ENCODE measurements around the gene ITPR3.

Gene ITPR3

DNA sequence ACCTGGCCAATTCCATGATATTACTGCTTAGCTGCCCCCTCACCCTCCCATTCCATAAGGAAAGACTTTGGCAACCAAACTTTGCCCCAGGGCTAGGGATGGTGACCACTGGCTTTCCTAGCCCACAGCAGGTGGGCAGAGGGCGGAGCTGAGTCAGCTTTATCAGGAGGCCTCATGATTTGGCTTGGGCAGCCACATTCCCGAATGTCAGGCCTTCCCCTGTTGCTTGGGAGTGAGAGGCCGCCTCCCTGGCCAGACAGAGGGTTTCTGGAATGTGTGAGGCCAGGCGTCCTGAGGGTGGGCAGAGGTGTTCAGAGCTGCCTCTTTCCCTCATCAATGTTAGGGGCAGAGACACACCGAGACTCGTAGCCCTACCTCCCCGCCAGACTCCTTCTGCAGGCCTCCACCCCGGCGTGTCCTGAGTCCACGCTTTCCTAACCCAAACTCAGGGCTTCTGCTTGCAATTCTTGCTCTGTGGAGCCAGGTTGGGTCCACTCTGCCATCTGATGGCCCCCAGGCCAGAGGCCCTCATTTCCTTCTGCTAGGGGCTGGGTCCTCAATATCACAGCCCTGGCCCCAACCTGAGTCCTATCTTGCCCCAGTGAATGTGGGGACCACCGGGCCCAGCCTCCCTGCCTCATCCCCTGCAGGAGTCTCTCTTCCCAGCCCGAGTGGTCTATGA lies 71.1 kb downstream of the ITPR3 start:
- no peak for DNase-seq (ENCODE audit: low read depth)
- H3K4me3 ChIP-seq (ENCODE audit: low read depth, low read length): no peak overlapping the region

DNA sequence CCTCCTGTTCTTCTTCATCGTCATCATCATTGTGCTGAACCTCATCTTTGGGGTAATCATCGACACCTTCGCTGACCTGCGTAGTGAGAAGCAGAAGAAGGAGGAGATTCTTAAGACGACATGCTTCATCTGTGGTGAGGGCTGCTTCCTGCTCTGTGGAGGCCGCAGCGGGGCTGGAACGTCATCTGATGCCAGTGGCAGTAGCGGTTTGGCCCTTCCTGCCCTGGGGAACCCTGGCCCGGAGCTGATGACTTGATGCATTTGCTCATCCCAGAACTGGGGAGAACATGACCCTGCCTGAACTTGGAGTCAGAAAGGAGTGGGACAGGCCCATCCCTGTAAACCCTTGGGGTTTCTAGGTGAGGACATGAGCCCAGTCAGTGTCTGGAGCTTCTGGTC lies 71.6 kb downstream of the ITPR3 start:
- DNase-seq (ENCODE audit: low read depth): no peak
- H3K4me3 ChIP-seq (ENCODE audit: low read depth, low read length): no peak overlapping the region

DNA sequence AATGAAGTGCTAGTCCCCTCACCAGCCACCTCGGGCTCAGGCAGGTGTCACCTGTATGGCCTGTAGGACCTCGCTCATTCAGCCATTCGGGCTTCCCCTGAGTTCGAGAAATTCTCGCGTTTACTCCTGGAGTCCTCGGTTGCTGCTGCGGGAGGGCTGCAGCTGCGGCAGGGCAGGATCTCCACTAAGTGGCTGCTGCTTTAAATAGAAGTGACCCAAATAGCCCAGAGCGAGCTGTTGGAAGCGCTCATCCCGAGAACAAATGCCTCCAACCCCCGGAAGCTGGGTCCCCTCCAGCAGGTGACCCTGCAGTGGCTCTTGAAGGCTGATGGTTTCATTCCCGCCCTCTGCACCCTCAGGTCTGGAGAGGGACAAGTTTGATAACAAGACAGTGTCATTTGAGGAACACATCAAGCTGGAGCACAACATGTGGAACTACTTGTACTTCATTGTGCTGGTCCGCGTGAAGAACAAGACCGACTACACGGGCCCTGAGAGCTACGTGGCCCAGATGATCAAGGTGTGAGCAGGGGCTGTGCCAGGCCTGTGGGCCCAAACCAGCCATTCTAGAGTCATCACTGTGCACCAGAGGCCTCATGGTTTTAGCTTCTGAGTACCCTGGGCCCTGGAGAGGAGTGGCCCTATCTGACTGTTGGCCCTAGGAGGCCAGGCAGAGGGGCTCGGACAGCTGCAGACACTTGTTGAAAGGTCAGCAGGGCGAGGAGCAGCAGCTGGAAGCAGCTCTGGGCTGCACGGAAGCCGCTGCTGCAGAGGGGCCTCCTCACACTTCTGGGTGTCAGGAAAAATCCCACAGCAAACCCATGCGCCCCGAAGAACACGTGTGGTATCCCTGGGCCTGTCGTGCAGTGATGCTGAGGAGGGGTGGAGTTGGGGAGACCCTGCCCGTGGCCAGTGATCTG lies 72.3 kb downstream of the ITPR3 start:
- H3K4me3 ChIP-seq (ENCODE audit: low read depth, low read length): no peak overlapping the region

DNA sequence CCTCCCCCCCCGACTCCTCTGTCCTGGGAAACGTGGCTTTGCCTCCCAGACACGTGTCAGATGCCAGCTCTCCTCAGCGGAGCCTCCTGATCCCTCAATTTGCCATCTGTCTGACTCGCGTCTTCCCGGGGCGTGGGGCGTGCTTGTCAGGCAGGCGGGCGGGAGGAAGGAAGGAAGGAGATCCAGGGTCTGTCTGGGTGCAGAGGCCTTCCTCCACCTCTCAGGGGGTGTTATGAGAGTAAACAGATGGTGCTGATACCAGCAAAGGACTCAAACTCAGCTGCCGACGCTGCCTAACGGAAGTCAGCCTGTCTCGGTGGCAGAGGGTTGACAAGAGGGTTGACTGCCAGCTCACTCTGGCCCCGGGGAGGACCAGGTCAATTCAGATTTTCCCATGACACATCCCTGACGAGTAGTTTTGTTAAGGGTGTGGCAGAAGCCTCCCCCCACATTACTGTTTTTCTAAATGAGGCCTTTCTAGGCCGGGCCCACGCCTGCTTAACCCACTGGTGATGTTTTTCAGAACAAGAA lies 73.3 kb downstream of the ITPR3 start:
- H3K4me3 ChIP-seq (ENCODE audit: low read depth, low read length): no peak overlapping the region
- DNase-seq (ENCODE audit: low read depth): no peak

More for the DNA sequence above, 72.3 kb downstream of the ITPR3 start:
- no peak for DNase-seq (ENCODE audit: low read depth)

DNA sequence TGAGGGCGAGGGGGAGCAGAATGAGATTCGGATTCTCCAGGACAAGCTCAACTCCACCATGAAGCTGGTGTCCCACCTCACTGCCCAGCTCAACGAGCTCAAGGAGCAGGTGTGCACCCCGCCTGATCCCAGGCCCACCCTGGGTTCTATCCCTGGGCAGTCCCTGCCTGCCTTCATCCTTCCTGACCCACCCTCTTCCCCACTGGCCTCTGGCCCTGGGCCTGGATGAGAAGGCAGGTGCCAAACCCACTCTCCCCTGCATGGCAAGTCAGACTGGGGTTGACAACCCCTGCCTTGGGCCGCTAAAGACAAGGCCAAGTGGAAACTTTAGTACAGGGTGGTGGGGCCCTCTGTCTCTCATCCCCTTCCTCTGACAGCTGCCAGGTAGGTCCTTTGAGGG lies 73.9 kb downstream of the ITPR3 start:
- DNase-seq (ENCODE audit: low read depth): no peak

DNA sequence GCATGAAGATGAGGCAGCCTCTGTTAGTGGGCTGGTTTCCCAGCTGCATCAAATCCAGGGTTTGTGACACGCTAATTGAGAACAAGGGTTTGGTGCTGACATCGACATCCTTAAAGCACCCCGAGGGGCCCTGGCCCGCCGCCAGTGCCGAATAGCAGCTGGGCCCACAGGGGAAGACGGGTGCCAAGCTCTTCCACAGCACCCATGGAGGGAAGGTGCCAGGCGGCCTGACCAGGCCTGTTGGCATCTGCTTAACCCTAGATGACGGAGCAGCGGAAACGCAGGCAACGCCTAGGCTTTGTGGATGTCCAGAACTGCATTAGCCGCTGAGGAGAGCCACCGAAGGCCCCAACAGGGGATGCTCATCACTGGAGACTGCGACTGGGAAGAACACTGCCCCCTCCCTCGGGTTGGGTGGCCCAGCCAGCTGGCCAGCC lies 74.3 kb downstream of the ITPR3 start:
- no peak overlapping the region for H3K4me3 ChIP-seq (ENCODE audit: low read depth, low read length)
- DNase-seq (ENCODE audit: low read depth): no peak

More for the DNA sequence above, 73.9 kb downstream of the ITPR3 start:
- H3K4me3 ChIP-seq (ENCODE audit: low read depth, low read length): no peak overlapping the region

DNA sequence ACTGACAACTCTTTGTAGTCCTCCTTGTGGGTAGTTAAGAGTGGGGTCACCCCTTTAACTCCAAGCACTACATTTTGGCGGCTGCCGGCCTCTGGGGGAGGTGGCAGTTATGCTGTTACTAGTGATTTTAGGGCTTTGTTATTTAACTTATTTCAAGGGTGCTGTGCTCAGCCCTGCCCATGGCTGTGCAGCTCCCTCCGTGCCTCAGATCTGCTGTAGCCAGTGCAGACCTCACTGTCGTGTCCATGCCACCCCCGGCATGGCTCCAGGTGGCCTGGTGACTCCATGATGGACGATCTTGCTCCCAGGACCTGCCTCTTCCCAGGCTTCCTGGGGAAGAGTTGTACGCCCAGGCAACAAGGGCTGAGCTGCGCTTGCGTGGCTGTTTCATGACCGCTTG lies 75.0 kb downstream of the ITPR3 start:
- DNase-seq (ENCODE audit: low read depth): no peak
- H3K4me3 ChIP-seq (ENCODE audit: low read depth, low read length): no peak overlapping the region

DNA sequence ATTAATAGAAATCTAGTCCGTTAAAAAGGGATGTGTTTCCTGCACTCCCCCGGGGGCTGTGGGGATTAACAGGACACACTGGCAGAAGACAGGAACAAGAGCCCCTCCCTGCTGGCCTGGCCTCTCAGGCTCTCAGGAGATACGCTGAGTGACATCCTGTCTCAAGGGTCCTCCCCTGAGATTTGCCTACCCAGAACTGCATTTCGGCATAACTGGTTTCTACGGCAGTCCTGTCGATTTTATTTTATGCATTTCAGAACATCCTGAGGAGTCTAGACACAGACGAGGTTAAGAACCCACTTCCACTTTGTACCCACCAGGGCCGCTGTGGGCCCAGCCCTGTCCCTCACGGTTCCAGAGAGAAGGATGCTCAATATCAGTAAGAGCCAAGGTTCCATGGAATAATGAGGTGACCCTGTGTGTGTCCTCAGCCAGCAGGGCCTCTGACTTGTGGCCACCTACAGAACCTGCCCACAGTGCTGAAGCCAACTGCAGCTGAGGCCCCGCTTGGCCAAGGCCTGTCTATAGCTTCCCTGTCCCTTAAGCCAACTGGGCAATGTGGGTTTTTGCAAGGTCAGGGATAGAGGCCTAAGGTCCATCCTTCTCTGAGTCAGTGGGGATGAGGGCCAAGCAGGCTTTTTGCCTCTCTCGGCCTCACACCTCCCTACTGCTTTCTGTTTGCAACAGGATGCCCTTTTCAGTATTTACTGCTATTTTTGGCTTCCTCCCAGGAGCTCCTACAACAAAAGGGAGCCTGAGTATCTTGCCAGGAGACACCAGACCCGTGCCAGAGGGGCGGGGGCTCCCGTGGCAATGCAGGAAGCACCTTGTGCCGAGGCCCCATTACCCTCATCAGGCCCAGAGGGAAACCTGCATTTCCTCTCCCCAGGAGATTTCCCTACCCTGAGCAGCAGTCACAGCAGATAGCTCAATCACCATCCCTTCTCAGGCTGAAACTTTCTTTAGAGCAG lies 75.7 kb downstream of the ITPR3 start:
- H3K4me3 ChIP-seq (ENCODE audit: low read depth, low read length): no peak overlapping the region
- DNase-seq (ENCODE audit: low read depth): no peak

DNA sequence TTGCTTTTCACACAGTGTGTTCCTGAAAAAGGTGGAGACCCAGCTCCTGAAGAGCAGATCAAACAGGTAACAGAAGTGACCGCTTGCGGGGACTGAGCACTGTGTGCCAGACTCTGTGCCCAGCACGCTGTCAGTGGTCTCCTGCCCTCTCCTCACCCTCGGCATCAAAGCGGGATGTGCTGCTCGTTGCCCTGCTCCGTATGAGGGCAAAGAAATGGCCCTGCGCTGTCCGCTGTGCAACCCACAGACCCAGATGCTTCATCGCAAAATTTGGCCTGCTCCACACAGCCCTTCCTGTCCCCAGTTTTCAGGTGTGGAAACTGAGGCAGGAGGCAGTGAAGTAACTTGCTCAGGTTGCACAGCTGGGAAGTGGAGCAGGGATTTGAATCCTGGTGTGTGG lies 76.7 kb downstream of the ITPR3 start:
- H3K4me3 ChIP-seq (ENCODE audit: low read depth, low read length): no peak overlapping the region
- DNase-seq (ENCODE audit: low read depth): no peak

DNA sequence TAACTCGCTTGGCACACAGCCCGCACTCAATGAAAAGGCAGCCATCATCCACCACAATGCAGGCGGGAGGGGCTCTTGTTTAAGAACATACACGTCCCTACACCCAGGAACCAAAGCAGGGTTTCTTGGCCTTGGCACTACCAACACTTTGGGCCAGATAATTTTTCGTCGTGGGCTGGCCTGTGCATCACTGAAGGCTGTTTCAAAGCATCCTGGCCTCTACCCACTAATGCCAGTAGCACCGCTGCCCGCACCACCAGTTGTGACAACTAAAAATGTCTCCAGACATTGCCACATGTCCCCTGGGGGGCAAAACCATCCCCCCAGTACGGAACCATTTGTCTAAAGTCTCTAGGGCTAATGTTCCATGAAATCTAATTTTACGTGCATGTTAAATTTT lies 77.4 kb downstream of the ITPR3 start:
- no peak for DNase-seq (ENCODE audit: low read depth)
- H3K4me3 ChIP-seq (ENCODE audit: low read depth, low read length): no peak overlapping the region

DNA sequence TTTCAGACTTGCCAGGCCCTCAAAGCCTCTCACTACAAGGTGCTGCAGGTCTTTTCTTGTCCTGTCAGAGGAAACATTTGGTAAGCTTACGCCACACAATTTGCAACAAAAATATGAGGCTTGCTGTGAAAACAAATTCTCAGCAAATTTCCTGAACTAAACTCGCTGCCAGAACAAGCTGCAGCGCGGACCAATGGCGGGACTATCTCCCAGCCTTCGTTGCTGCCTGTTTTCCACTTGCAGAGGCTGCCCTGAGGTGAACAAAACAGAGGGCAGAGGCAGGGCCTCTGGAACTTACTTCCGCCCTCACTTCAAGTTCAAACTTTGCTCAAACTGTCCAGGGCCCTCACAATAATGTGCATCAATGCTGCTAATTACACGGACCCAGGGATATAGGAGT lies 78.0 kb downstream of the ITPR3 start:
- DNase-seq (ENCODE audit: low read depth): no peak
- H3K4me3 ChIP-seq (ENCODE audit: low read depth, low read length): no peak overlapping the region

DNA sequence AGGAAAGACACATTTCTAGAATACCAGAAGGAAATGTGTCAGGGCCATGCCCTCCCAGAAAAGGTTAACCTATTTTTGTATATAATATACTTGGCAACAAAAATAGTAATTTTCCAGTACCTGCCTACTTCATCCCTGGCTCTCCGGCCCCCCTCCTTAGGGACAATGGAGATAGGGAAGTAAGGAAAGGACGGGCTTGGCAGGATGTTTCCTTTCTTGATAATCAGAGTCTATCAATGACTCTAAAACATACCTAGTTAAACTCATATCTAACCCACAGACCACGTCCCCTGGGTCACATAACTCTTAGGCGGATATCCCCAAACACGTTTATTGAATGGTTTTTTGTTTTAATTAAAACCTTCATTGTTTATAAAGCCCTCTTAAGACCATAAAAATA lies 78.6 kb downstream of the ITPR3 start:
- no peak for DNase-seq (ENCODE audit: low read depth)
- no peak overlapping the region for H3K4me3 ChIP-seq (ENCODE audit: low read depth, low read length)

DNA sequence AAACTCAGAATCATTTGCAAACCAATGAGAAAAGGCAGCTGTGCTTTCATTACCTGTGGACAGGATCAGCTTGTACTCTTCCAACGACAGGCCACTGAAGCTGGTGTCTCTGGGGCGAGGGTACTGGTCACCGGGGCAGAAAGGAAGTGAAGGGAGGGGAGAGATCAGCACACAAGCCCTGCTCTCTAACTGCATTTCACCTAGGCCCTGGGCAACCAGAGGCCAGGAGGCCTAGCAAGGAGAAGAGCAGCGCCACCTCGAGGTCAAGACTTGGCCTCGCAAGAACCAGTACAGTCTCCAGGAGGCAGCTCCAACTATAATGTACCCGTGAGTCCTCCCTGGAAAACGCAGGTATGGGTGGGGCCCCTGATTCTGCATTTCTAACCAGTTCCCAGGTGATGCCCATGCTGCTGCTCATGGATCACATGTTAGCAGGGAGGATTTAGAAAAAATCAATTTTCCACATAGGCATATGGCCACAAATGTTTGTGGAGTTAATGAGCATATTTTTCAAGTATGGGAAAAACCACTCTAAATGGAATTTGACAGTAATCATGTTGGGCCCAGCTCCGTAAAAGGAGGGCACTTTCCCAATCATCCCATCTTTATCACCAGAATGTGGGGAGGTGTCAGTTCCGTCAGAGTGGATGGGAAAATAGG lies 79.4 kb downstream of the ITPR3 start:
- peak; percentile 23 for DNase-seq (ENCODE audit: low read depth)
- no peak overlapping the region for H3K4me3 ChIP-seq (ENCODE audit: low read depth, low read length)

DNA sequence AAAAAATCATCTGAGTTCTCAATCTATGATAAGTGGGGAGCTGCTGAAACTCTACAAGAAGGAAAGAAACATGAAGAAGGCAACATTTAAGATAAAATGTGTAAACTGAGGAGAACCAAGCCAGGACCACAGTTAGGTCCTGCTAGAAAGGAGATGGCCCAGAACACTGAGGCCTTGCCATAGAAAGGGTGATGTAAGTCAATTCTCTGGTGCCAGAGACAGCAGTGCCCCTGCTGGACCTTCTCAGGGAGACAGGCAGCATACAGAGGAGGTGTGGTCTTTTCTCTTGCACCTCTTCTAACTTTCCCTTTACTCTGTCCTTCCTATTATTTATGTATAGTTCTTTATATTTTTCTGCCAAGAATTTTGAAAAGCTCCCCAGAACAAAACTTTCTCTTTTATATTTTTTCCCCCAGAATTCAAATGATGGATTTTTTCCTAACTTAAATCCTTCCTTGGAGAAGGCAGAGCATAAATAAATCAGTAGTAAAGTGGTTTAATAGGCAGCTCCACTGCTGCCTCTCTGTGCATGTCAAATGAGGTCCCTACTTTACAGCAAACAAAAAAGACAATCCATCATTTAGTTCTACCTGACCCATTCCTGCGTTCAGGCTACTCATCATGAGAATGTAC lies 81.3 kb downstream of the ITPR3 start:
- no peak overlapping the region for H3K4me3 ChIP-seq (ENCODE audit: low read depth, low read length)
- DNase-seq (ENCODE audit: low read depth): no peak

DNA sequence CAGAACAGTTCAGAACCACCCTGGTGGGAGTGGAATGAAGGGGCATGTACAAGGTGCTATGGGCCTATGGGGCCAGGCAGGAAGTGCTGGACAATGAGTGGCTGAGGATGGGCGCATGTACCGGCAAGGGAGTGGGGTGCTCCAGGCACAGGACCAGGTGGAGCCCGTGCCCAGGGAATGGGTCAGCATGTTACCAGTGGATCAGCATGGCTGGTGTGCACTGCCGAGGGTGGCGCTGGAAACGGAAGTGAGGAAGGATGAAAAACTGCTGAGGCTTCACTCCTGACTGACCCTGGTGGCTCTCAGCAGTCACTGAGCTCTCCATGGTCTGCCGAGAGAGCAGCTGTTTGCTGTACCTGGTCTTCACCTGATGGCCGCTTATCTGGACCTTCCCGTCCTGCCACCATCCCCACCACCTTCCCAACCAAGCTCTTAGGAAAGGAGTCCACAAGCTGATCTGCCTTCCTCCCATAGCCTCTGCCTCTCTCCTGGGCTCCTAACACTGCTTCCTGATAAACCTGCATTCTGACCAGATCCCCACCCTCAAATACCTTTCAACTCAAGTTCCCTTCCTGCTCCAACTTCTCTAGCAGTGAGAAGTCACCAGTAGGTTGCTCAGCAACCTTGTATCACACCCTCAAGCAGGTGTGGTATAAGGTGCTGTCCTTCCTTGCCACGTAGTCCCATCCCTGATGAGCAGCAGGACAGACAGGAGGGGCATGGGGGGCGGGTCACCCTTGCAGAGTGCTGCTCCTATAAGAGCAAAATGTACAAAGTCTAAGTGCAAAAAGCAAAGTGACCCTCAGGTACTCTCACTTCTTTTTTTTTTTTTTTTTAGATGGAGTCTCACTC lies 83.3 kb downstream of the ITPR3 start:
- H3K4me3 ChIP-seq (ENCODE audit: low read depth, low read length): no peak overlapping the region
- no peak for DNase-seq (ENCODE audit: low read depth)

DNA sequence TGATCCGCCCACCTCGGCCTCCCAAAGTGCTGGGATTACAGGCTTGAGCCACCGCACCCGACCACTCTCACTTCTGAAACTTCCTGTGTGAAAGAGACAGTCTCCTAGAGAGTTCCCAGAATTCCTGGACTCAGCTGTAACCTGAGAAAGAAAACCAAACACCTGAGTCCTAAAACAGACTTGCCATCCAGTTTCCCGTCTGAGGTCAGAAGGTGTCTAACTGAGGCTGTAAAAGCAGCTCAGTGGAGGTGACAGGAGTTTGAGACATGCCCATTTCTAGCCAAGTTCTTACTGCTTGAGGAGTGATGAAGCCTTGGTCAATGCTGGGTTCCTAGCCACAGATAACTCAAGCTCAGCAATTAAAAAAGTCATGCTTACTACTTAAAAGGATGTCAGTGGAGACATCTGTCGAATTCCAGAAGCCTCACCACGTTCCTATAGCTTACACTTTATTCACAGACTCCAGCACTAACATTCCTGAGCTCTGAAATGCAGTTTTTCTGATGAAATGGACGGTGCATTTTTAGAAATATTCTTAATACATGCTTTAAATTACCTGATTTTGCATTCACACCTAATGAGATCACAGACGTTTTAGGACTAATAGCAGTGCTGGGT lies 84.3 kb downstream of the ITPR3 start:
- DNase-seq (ENCODE audit: low read depth): no peak
- H3K4me3 ChIP-seq (ENCODE audit: low read depth, low read length): no peak overlapping the region

DNA sequence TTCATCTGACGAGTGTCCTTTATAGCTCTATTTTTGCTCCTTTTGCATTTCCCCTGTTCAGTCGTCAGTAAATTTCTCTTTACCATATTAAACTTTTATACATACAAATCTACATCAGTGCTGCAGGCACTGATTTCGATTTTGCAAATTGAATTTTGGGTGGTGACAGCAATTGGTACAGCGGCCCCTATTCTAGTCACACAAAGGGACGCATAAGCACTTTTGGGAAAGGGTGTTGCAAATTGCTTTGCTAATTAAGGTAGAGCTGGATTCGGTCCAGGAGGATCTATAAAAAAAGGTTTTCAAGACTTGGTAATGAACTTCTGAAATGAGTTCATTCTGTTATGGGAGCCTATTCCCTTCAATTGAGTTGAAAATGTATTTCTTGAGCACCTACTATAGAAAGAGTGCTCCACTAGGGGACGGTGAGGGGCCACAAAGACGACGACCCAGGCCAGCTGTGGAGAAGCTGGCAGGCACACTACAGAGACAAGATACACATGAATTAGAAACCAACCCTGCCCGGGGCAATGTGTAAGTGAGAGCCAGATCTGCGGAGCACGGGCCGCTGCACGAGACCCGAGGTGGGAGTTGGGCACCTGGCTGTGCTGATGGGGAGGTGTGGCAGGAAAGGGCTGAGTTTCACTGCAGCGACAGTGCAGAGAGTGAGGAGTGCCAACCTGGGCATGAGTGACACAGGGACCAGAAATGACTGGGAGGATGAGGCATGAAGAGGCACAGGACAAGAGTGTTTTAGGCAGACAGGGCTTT lies 85.0 kb downstream of the ITPR3 start:
- H3K4me3 ChIP-seq (ENCODE audit: low read depth, low read length): no peak overlapping the region
- no peak for DNase-seq (ENCODE audit: low read depth)
